Keratinocyte (primary cell): Measurements from ENCODE around the gene PARD6G. TPM values are rescaled to one million over a fixed set of nuclear protein-coding genes. Genes with fewer than 3 reads are reported as not detected.

Experiments
- DNase-seq: peaks from one replicate; pipeline ENCODE4 v3.0.0-alpha.2; 2011; ENCODE audit warnings: low read depth, missing footprints, low spot score
- FAIRE-seq: peaks from 2 replicates; lab custom pipeline; 2011; peaks lifted over from hg19 to GRCh38; lab: Jason Lieb, UNC
- H2AFZ ChIP-seq: 2 replicates; pipeline ENCODE4 v1.6.0; 2012; ENCODE audit warnings: low read length, control low read depth, inconsistent platforms; ENCODE audit not compliant: control insufficient read depth
- H3K27ac ChIP-seq: 2 replicates; pipeline ENCODE4 v1.5.1; 2011; ENCODE audit warnings: low read length; ENCODE audit not compliant: control insufficient read depth, insufficient read depth
- H3K27me3 ChIP-seq: 3 replicates; pipeline ENCODE4 v1.6.0; 2011; ENCODE audit warnings: low read length; ENCODE audit not compliant: control insufficient read depth, insufficient read depth; ENCODE audit errors: extremely low read depth
- H3K36me3 ChIP-seq, 2 experiments: 2 replicates in 1 of 2; 3 replicates in 1 of 2; pipeline ENCODE4 v1.5.1; 2011; ENCODE audit warnings: low read length in 2 of 2, mild to moderate bottlenecking in 1 of 2; ENCODE audit not compliant: control insufficient read depth in 2 of 2, insufficient read depth in 2 of 2; ENCODE audit errors: extremely low read depth in 1 of 2
- H3K4me1 ChIP-seq: 3 replicates; pipeline ENCODE4 v1.5.1; 2011; ENCODE audit warnings: low read length; ENCODE audit not compliant: control insufficient read depth, insufficient read depth; ENCODE audit errors: extremely low read depth
- H3K4me2 ChIP-seq: 3 replicates; pipeline ENCODE4 v1.6.0; 2011; ENCODE audit warnings: low read depth, low read length; ENCODE audit not compliant: control insufficient read depth, insufficient read depth; ENCODE audit errors: extremely low read depth
- H3K4me3 ChIP-seq, 3 experiments: fragments of 200-600 bp in 1 of 3; sonication (generic) in 1 of 3; 2 replicates in 2 of 3; 3 replicates in 1 of 3; pipeline ENCODE4 v1.5.1; 2011 to 2016; ENCODE audit warnings: low read length in 3 of 3, mild to moderate bottlenecking in 3 of 3, control low read depth in 2 of 3, inconsistent platforms in 1 of 3, low read depth in 1 of 3, mixed read lengths in 1 of 3, mixed run types in 1 of 3, moderate library complexity in 1 of 3; ENCODE audit not compliant: control insufficient read depth in 2 of 3, insufficient read depth in 2 of 3; ENCODE audit errors: extremely low read depth in 1 of 3
- H3K79me2 ChIP-seq: 2 replicates; pipeline ENCODE4 v1.6.0; 2012; ENCODE audit warnings: low read length; ENCODE audit not compliant: control insufficient read depth, insufficient read depth
- H3K9ac ChIP-seq: 3 replicates; pipeline ENCODE4 v1.6.0; 2011; ENCODE audit warnings: low read length; ENCODE audit not compliant: control insufficient read depth, insufficient read depth; ENCODE audit errors: extremely low read depth
- H3K9me1 ChIP-seq: 3 replicates; pipeline ENCODE4 v1.6.0; 2011; ENCODE audit warnings: low read length; ENCODE audit not compliant: control insufficient read depth, insufficient read depth; ENCODE audit errors: extremely low read depth
- H3K9me3 ChIP-seq: 2 replicates; pipeline ENCODE4 v1.5.1; 2012; ENCODE audit warnings: low read depth, low read length; ENCODE audit not compliant: control insufficient read depth
- H4K20me1 ChIP-seq: 3 replicates; pipeline ENCODE4 v1.6.0; 2011; ENCODE audit warnings: low read length; ENCODE audit not compliant: control insufficient read depth, insufficient read depth; ENCODE audit errors: extremely low read depth
- CTCF ChIP-seq, 3 experiments: IDR thresholded peaks in 1 of 3; conservative IDR thresholded peaks in 1 of 3; optimal IDR thresholded peaks in 1 of 3; 2 replicates in 2 of 3; 3 replicates in 1 of 3; pipeline versions ENCODE3 to v1.5.1; 2011; ENCODE audit warnings: low read length in 3 of 3, mild to moderate bottlenecking in 3 of 3, moderate library complexity in 2 of 3, control low read depth in 1 of 3, inconsistent platforms in 1 of 3; ENCODE audit not compliant: insufficient read depth in 2 of 3; ENCODE audit errors: extremely low read depth in 1 of 3
- EZH2 ChIP-seq: IDR thresholded peaks from one replicate; pipeline ENCODE4 v1.6.1; 2012; ENCODE audit warnings: inconsistent platforms, mild to moderate bottlenecking, low read length, moderate library complexity
- dilution Hi-C: fragments of 300-500 bp; cut with MboI; formaldehyde crosslinking; loops from one replicate; pipeline ENCODE4 v1.7.0; 2020; ENCODE audit warnings: low sequenced_read_pairs; ENCODE audit not compliant: extremely low pct_ligation_motif_present
- polyA plus RNA-seq, 5 experiments: library from polyadenylated mRNA; depleted of rRNA in 3 of 5; stranded (reverse) in 3 of 5; stranded (forward) in 1 of 5; unstranded in 1 of 5; fragments of >200 nt; gene quantifications; 1 replicate in 1 of 5; 2 replicates in 3 of 5; 3 replicates in 1 of 5; pipeline versions ENCODE4 v1.2.1 to v1.2.3, GENCODE V29; 2011 to 2012; ENCODE audit warnings: missing spikeins in 2 of 5, low read depth in 1 of 5, low replicate concordance in 1 of 5

PARD6G gene
- polyA plus RNA-seq, 1 donor (not counting 4 experiments of a cell fraction or from before 2014, with no cell fraction given) = 21.3 TPM

GRCh38 chr18:80181642-80182461, 65.5 kb downstream of the PARD6G start:
- Histone ChIP-seq H4K20me1 (no peaks in the 10 kb centered on the region), H3K9me1 (peaks cover 11% of the 10 kb centered on the region), H3K9me3 (no peaks in the 10 kb centered on the region), H3K79me2 (peaks cover 20% of the 10 kb centered on the region), H3K36me3 (no peaks in the 10 kb centered on the region), H3K4me2 (no peak overlapping the region), H3K27ac (no peak overlapping the region), H3K4me1 (peaks cover 39% of the 10 kb centered on the region), H3K9ac (no peak overlapping the region), H3K27me3 (no peaks in the 10 kb centered on the region), H2AFZ (no peak overlapping the region), H3K4me3 (no peak overlapping the region)
- dilution Hi-C loops = no loop called here
- DNase-seq (no peak), FAIRE-seq (no peak)
- no peak for TF ChIP-seq EZH2
- TF ChIP-seq CTCF (optimal IDR thresholded peaks at IDR 0.05 in 1 of 3, IDR thresholded peaks at IDR 0.05 in 1 of 3, conservative IDR thresholded peaks at IDR 0.05 in 1 of 3; ENCODE audit: extremely low read depth in 1 of 3, insufficient read depth in 2 of 3, low read length in 3 of 3) = no peak

- H3K79me2 ChIP-seq = peaks cover 19% of the 10 kb centered on the region
- TF ChIP-seq EZH2 (no peak), CTCF (optimal IDR thresholded peaks at IDR 0.05 in 1 of 3, IDR thresholded peaks at IDR 0.05 in 1 of 3, conservative IDR thresholded peaks at IDR 0.05 in 1 of 3; ENCODE audit: extremely low read depth in 1 of 3, insufficient read depth in 2 of 3, low read length in 3 of 3) (no peak)
- dilution Hi-C loops = no loop called here
- H4K20me1 ChIP-seq = no peaks in the 10 kb centered on the region
- no peaks in the 10 kb centered on the region for H3K27me3 ChIP-seq
- H2AFZ ChIP-seq = no peak overlapping the region
- peaks cover 48% of the 10 kb centered on the region for H3K4me1 ChIP-seq
- no peaks in the 10 kb centered on the region for H3K9me3 ChIP-seq
- H3K4me3 ChIP-seq = no peak overlapping the region
- H3K27ac ChIP-seq = peak overlapping the region; percentile 88
- H3K36me3 ChIP-seq = no peaks in the 10 kb centered on the region
- DNase-seq (no peak), FAIRE-seq (no peak)
- H3K9me1 ChIP-seq = peaks cover 11% of the 10 kb centered on the region
- H3K9ac ChIP-seq = peak overlapping the region; percentile 79
- H3K4me2 ChIP-seq = peak overlapping the region; percentile 85
Measured at GRCh38 chr18:80180778-80181564, 66.3 kb downstream of the PARD6G start.
